ENCODE results near the gene MASP2.

GRCh38 chr1:11024154-11024873 lies 22.7 kb downstream of the MASP2 start:
- TF ChIP-seq CTCF (IDR thresholded peaks at IDR 0.05) (no peak), POLR2A (IDR thresholded peaks at IDR 0.05) (no peak)
